Panc1 (cell line): ENCODE data around the gene HNRNPA2B1. TPM values are rescaled to one million over a fixed set of nuclear protein-coding genes. Genes with fewer than 3 reads are reported as not detected.
"Not testable (repeated sequence)": the region's sequence is repeated elsewhere in the genome, so short reads cannot be mapped to it uniquely, and the experiment has no call there.

ENCODE experiments used
- ATAC-seq: fragments of 200-7000 bp; cut with Tn5 transposase; 2 replicates; pipeline ENCODE4 v1.9.1; 2020; ENCODE audit warnings: mild to moderate bottlenecking, moderate library complexity
- BruUV-seq: library from RNA; stranded (reverse); fragments of 400-500 nt; replicated peaks from 2 replicates; lab custom pipeline; 2021; lab: Mats Ljungman, UMichigan
- CTCF ChIA-PET: fragments of 300-600 bp; sonication (Branson Sonifier 250); formaldehyde crosslinking; loops from one replicate; lab custom pipeline; 2022; ENCODE audit warnings: antibody characterized with exemption; lab: Charles Lee
- POLR2A ChIA-PET: fragments of 300-600 bp; sonication (Branson Sonifier 250); formaldehyde crosslinking; loops from one replicate; lab custom pipeline; 2022; ENCODE audit warnings: antibody characterized with exemption; lab: Charles Lee
- DNase-seq: peaks from one replicate; pipeline ENCODE4 v3.0.0-alpha.2; 2010; ENCODE audit warnings: low read depth, low spot score
- H3K27ac ChIP-seq: 2 replicates; pipeline ENCODE4 v1.5.1; 2011; ENCODE audit warnings: mild to moderate bottlenecking, low read length, inconsistent platforms
- H3K27me3 ChIP-seq: fragments of 200-500 bp; sonication (Bioruptor generic); 2 replicates; pipeline ENCODE4 v1.6.0; 2014; ENCODE audit warnings: low read length, inconsistent platforms; ENCODE audit not compliant: control insufficient read depth, insufficient read depth
- H3K36me3 ChIP-seq: fragments of 200-500 bp; sonication (Bioruptor generic); 2 replicates; pipeline ENCODE4 v1.5.1; 2014; ENCODE audit warnings: inconsistent platforms, mild to moderate bottlenecking, low read length, moderate library complexity; ENCODE audit not compliant: control insufficient read depth, insufficient read depth
- H3K4me1 ChIP-seq: 2 replicates; pipeline ENCODE4 v1.5.1; 2011; ENCODE audit warnings: inconsistent platforms, mild to moderate bottlenecking, low read length, moderate library complexity; ENCODE audit not compliant: control insufficient read depth, insufficient read depth
- H3K4me3 ChIP-seq, 2 experiments: 2 replicates each; pipeline ENCODE4 v1.5.1; 2011 to 2012; ENCODE audit warnings: low read depth in 2 of 2, low read length in 2 of 2, mild to moderate bottlenecking in 2 of 2, inconsistent platforms in 1 of 2, moderate library complexity in 1 of 2
- H3K9me3 ChIP-seq: fragments of 200-500 bp; sonication (Bioruptor generic); 2 replicates; pipeline ENCODE4 v1.5.1; 2014; ENCODE audit warnings: low read depth, mild to moderate bottlenecking, inconsistent platforms, low read length, moderate library complexity; ENCODE audit not compliant: control insufficient read depth, insufficient read depth
- POLR2AphosphoS5 ChIP-seq: IDR thresholded peaks from 2 replicates; pipeline ENCODE4 v1.6.1; 2012; ENCODE audit warnings: mild to moderate bottlenecking, low read depth, low read length, moderate library complexity
- SIN3A ChIP-seq: IDR thresholded peaks from 2 replicates; pipeline ENCODE4 v1.6.1; 2012; ENCODE audit warnings: low read depth, mild to moderate bottlenecking, low read length, moderate library complexity, borderline replicate concordance; ENCODE audit not compliant: insufficient read depth
- TCF7L2 ChIP-seq: IDR thresholded peaks from 2 replicates; pipeline ENCODE4 v1.6.1; 2011; ENCODE audit warnings: mild to moderate bottlenecking, low read depth, low read length, inconsistent platforms
- in situ Hi-C: cut with HindIII; loops from 2 replicates; pipeline ENCODE4 v1.10.0; 2016; ENCODE audit warnings: low sequenced_read_pairs, low pct_unique_long_range_greater_than_20kb
- intact Hi-C: fragments of 100-400 bp; cut with micrococcal nuclease; formaldehyde crosslinking; loops from one replicate; pipeline ENCODE4 v1.10.0; 2022; ENCODE audit not compliant: unreplicated experiment
- total RNA-seq: library from RNA; stranded (reverse); gene quantifications from one replicate; pipeline ENCODE4 v1.2.1, GENCODE V29; 2021; ENCODE audit not compliant: unreplicated experiment
- TF ChIP-seq, protein P1 (sequence below), 2 experiments: IDR thresholded peaks; 2 replicates each; pipeline ENCODE4 v1.6.1; 2011 to 2012; ENCODE audit warnings: low read depth in 2 of 2, control low read depth in 1 of 2, low read length in 1 of 2, mild to moderate bottlenecking in 1 of 2, moderate library complexity in 1 of 2; ENCODE audit not compliant: insufficient read depth in 1 of 2
- TF ChIP-seq, protein P2 (sequence below): fragments of 450-650 bp; IDR thresholded peaks from 2 replicates; pipeline ENCODE4 v1.5.1; 2017; ENCODE audit warnings: mild to moderate bottlenecking

The HNRNPA2B1 gene
- total RNA-seq, 1 experiment from 2014 or later = 819 TPM

DNA sequence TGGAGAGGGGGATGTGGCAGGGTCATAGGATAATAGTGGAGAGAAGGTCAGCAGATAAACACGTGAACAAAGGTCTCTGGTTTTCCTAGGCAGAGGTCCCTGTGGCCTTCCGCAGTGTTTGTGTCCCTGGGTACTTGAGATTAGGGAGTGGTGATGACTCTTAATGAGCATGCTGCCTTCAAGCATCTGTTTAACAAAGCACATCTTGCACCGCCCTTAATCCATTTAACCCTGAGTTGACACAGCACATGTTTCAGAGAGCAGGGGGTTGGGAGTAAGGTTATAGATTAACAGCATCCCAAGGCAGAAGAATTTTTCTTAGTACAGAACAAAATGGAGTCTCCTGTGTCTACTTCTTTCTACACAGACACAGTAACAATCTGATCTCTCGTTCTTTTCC, 24.6 kb downstream of the HNRNPA2B1 start:
- intact Hi-C loops, CTCF ChIA-PET, ATAC-seq, in situ Hi-C loops, H3K9me3 ChIP-seq, H3K27ac ChIP-seq, DNase-seq, H3K27me3 ChIP-seq, H3K4me3 ChIP-seq, H3K36me3 ChIP-seq, BruUV-seq: not testable (repeated sequence)
- POLR2A ChIA-PET = interaction anchor here (0.6 kb wide), 1 partner anchor 188 kb away, joined by 3 read pairs; no protein-coding TSS in a partner anchor
- peaks cover 11% of the 10 kb centered on the region for H3K4me1 ChIP-seq

DNA sequence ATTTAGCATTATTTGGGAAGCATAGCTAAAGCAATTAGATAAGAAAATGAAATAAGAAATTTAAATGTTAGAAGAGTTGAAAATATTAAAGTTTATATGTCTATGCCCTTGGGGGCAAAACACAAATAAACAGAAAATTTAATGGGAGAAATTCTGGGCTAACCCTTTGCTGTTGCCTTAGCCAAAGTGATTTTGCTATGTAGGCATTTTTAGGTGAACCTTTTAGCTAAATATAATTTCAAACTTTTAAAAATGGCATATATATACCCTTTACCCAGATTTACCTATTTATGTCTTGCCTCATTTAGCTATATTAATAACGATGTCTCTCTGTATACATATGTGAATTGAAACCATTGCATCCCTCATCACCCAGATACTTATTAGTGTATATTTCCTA, 28.5 kb downstream of the HNRNPA2B1 start:
- ATAC-seq (no peak), DNase-seq (no peak)
- peaks cover 7% of the 10 kb centered on the region for H3K4me1 ChIP-seq
- no peak overlapping the region for H3K27ac ChIP-seq
- H3K27me3 ChIP-seq = no peaks in the 10 kb centered on the region
- no peak overlapping the region for H3K4me3 ChIP-seq
- intact Hi-C loops = no loop called here
- no TSS peak for BruUV-seq
- in situ Hi-C loops = no loop called here
- no peaks in the 10 kb centered on the region for H3K36me3 ChIP-seq
- ChIA-PET CTCF (interaction anchor here (0.7 kb wide), 1 partner anchor 192 kb away, joined by 4 read pairs; no protein-coding TSS in a partner anchor), POLR2A (no interaction called here)
- no peak for TF ChIP-seq POLR2AphosphoS5
- TF ChIP-seq, protein P1, sequence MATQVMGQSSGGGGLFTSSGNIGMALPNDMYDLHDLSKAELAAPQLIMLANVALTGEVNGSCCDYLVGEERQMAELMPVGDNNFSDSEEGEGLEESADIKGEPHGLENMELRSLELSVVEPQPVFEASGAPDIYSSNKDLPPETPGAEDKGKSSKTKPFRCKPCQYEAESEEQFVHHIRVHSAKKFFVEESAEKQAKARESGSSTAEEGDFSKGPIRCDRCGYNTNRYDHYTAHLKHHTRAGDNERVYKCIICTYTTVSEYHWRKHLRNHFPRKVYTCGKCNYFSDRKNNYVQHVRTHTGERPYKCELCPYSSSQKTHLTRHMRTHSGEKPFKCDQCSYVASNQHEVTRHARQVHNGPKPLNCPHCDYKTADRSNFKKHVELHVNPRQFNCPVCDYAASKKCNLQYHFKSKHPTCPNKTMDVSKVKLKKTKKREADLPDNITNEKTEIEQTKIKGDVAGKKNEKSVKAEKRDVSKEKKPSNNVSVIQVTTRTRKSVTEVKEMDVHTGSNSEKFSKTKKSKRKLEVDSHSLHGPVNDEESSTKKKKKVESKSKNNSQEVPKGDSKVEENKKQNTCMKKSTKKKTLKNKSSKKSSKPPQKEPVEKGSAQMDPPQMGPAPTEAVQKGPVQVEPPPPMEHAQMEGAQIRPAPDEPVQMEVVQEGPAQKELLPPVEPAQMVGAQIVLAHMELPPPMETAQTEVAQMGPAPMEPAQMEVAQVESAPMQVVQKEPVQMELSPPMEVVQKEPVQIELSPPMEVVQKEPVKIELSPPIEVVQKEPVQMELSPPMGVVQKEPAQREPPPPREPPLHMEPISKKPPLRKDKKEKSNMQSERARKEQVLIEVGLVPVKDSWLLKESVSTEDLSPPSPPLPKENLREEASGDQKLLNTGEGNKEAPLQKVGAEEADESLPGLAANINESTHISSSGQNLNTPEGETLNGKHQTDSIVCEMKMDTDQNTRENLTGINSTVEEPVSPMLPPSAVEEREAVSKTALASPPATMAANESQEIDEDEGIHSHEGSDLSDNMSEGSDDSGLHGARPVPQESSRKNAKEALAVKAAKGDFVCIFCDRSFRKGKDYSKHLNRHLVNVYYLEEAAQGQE (IDR thresholded peaks at IDR 0.05; ENCODE audit: insufficient read depth in 1 of 2, low read depth in 2 of 2, low read length in 1 of 2) = no peak
- TF ChIP-seq, protein P2, sequence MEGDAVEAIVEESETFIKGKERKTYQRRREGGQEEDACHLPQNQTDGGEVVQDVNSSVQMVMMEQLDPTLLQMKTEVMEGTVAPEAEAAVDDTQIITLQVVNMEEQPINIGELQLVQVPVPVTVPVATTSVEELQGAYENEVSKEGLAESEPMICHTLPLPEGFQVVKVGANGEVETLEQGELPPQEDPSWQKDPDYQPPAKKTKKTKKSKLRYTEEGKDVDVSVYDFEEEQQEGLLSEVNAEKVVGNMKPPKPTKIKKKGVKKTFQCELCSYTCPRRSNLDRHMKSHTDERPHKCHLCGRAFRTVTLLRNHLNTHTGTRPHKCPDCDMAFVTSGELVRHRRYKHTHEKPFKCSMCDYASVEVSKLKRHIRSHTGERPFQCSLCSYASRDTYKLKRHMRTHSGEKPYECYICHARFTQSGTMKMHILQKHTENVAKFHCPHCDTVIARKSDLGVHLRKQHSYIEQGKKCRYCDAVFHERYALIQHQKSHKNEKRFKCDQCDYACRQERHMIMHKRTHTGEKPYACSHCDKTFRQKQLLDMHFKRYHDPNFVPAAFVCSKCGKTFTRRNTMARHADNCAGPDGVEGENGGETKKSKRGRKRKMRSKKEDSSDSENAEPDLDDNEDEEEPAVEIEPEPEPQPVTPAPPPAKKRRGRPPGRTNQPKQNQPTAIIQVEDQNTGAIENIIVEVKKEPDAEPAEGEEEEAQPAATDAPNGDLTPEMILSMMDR = no peak
- TF ChIP-seq SIN3A = no peak
- TF ChIP-seq TCF7L2 = no peak
- H3K9me3 ChIP-seq = no peaks in the 10 kb centered on the region

DNA sequence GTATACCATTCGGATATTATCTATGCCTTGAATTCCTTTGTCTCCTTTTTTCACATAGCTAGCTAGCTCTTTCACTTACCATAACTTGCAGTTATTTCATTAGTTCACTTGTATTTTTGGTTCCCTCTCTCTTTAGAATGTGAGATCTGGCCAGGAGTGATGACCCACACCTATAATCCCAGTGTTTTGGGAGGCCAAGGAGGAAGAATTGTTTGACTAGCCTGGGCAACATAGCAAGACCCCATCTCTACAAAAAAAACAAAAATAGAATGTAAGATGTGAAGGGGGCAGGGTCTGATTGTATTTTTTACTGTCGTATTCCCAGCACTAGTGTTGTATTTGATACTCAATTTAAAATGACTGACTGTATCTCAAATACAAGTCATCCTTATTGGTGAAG, 28.9 kb downstream of the HNRNPA2B1 start:
- H3K4me1 ChIP-seq = peaks cover 11% of the 10 kb centered on the region
- no peak for ATAC-seq
- H3K36me3 ChIP-seq = no peaks in the 10 kb centered on the region
- H3K27me3 ChIP-seq = no peaks in the 10 kb centered on the region
- BruUV-seq = TSS peak; percentile 19
- no peak for DNase-seq
- no peak overlapping the region for H3K4me3 ChIP-seq
- no peak overlapping the region for H3K27ac ChIP-seq
- ChIA-PET POLR2A (no interaction called here), CTCF (interaction anchor here (0.7 kb wide), 1 partner anchor 192 kb away, joined by 4 read pairs; no protein-coding TSS in a partner anchor)
- in situ Hi-C loops (no loop called here), intact Hi-C loops (no loop called here)
- no peaks in the 10 kb centered on the region for H3K9me3 ChIP-seq
- no peak for TF ChIP-seq POLR2AphosphoS5
- TF ChIP-seq TCF7L2 = no peak
- TF ChIP-seq, protein P2 = no peak
- TF ChIP-seq SIN3A = no peak
- TF ChIP-seq, protein P1 (IDR thresholded peaks at IDR 0.05; ENCODE audit: insufficient read depth in 1 of 2, low read depth in 2 of 2, low read length in 1 of 2) = no peak
